ENCODE data around the gene HMGXB3. TPM values are rescaled to one million over a fixed set of nuclear protein-coding genes. Genes with fewer than 3 reads are reported as not detected.
"Not testable (repeated sequence)": the region's sequence is repeated elsewhere in the genome, so short reads cannot be mapped to it uniquely, and the experiment has no call there.

Gene HMGXB3
- total RNA-seq, 2 donors from 2014 or later = 49.2 to 50.1 TPM

DNA sequence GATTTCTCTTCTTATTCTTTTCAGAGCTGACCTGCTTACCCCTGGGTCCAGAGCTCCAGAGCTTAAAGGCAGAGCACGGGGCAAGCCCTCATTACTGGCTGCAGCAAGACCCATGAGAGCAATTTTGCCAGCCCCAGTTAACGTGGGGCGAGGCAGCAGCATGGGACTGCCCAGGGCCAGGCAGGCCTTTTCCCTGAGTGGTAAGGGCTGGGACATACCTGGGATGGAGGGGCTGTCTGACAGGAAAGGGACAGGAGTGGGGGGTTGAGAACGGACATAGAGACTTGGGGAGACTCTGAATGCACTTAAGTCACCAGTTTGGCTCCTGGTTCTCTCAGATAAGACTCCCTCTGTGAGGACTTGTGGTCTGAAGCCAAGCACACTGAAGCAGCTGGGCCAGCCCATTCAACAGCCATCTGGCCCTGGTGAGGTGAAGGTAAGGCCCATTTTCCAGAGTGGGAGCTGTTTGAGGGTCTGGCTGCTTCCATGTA, 26.2 kb downstream of the HMGXB3 start:
- H3K4me3 ChIP-seq = no peak overlapping the region
- peaks cover 5 to 13% of the 10 kb centered on the region in 2 donors for H3K4me1 ChIP-seq (ENCODE audit: control insufficient read depth in 1 of 2, low read depth in 2 of 2)
- TF ChIP-seq, protein P1, sequence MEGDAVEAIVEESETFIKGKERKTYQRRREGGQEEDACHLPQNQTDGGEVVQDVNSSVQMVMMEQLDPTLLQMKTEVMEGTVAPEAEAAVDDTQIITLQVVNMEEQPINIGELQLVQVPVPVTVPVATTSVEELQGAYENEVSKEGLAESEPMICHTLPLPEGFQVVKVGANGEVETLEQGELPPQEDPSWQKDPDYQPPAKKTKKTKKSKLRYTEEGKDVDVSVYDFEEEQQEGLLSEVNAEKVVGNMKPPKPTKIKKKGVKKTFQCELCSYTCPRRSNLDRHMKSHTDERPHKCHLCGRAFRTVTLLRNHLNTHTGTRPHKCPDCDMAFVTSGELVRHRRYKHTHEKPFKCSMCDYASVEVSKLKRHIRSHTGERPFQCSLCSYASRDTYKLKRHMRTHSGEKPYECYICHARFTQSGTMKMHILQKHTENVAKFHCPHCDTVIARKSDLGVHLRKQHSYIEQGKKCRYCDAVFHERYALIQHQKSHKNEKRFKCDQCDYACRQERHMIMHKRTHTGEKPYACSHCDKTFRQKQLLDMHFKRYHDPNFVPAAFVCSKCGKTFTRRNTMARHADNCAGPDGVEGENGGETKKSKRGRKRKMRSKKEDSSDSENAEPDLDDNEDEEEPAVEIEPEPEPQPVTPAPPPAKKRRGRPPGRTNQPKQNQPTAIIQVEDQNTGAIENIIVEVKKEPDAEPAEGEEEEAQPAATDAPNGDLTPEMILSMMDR (IDR thresholded peaks at IDR 0.05) = no peak
- peaks cover 35% of the 10 kb centered on the region for H3K36me3 ChIP-seq
- DNase-seq (ENCODE audit: low spot score) (no peak), ATAC-seq (ENCODE audit: insufficient number of reproducible peaks, low FRiP score, low read depth) (no peak)
- H3K27me3 ChIP-seq (replicated peaks; ENCODE audit: insufficient read depth) = no peaks in the 10 kb centered on the region
- H3K9me3 ChIP-seq = no peaks in the 10 kb centered on the region
- H3K27ac ChIP-seq = no peak overlapping the region

DNA sequence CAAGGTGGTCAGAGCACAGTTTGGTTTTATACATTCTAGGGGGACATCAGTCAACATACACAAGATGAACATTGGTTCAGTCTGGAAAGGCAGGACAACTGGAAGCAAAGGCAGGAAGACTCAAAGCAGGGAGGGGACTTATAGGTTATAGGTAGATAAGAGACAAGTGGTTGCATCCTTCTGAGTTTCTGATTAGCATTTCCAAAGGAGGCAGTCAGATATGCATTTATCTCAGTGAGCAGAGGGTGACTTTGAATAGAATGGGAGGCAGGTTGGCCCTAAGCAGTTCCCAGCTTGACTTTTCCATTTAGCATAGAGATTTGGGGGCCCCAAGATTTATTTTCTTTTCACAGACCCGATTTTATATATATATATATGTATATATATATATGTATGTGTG, 27.5 kb downstream of the HMGXB3 start:
- not testable (repeated sequence) for H3K27me3 ChIP-seq (replicated peaks; ENCODE audit: insufficient read depth); ATAC-seq (ENCODE audit: insufficient number of reproducible peaks, low FRiP score, low read depth); H3K4me1 ChIP-seq (ENCODE audit: control insufficient read depth in 1 of 2, low read depth in 2 of 2); H3K27ac ChIP-seq; H3K4me3 ChIP-seq; H3K9me3 ChIP-seq; DNase-seq (ENCODE audit: low spot score)
- peaks cover 49% of the 10 kb centered on the region for H3K36me3 ChIP-seq

GRCh38 chr5:150033334-150033733, 32.8 kb downstream of the HMGXB3 start:
- ATAC-seq (ENCODE audit: insufficient number of reproducible peaks, low FRiP score, low read depth) (no peak), DNase-seq (ENCODE audit: low spot score) (no peak)
- H3K4me3 ChIP-seq = no peak overlapping the region
- TF ChIP-seq, protein P1 (IDR thresholded peaks at IDR 0.05) = no peak
- H3K36me3 ChIP-seq = peaks cover 58% of the 10 kb centered on the region
- no peaks in the 10 kb centered on the region for H3K9me3 ChIP-seq
- H3K27ac ChIP-seq = no peak overlapping the region
- H3K27me3 ChIP-seq (replicated peaks; ENCODE audit: insufficient read depth) = no peaks in the 10 kb centered on the region
- H3K4me1 ChIP-seq (ENCODE audit: control insufficient read depth in 1 of 2, low read depth in 2 of 2) = no peaks in the 10 kb centered on the region

- Histone ChIP-seq H3K9me3 (no peaks in the 10 kb centered on the region), H3K36me3 (peaks cover 58% of the 10 kb centered on the region), H3K4me1 (ENCODE audit: control insufficient read depth in 1 of 2, low read depth in 2 of 2) (no peaks in the 10 kb centered on the region), H3K4me3 (no peak overlapping the region), H3K27ac (no peak overlapping the region), H3K27me3 (replicated peaks; ENCODE audit: insufficient read depth) (no peaks in the 10 kb centered on the region)
- TF ChIP-seq, protein P1 (IDR thresholded peaks at IDR 0.05) = no peak
- DNase-seq (ENCODE audit: low spot score) = no peak
- no peak for ATAC-seq (ENCODE audit: insufficient number of reproducible peaks, low FRiP score, low read depth)
These were observed 34.1 kb downstream of the HMGXB3 start for GRCh38 chr5:150034662-150035061.

GRCh38 chr5:150035139-150035895, 34.8 kb downstream of the HMGXB3 start:
- no peak overlapping the region for H3K27ac ChIP-seq
- no peaks in the 10 kb centered on the region for H3K4me1 ChIP-seq (ENCODE audit: control insufficient read depth in 1 of 2, low read depth in 2 of 2)
- no peak for ATAC-seq (ENCODE audit: insufficient number of reproducible peaks, low FRiP score, low read depth)
- H3K27me3 ChIP-seq (replicated peaks; ENCODE audit: insufficient read depth) = no peaks in the 10 kb centered on the region
- no peak overlapping the region for H3K4me3 ChIP-seq
- no peak for DNase-seq (ENCODE audit: low spot score)
- H3K9me3 ChIP-seq = no peaks in the 10 kb centered on the region
- peaks cover 60% of the 10 kb centered on the region for H3K36me3 ChIP-seq
- TF ChIP-seq, protein P1 (IDR thresholded peaks at IDR 0.05) = no peak
